ENCODE data around the gene A1BG.
"Not testable (repeated sequence)": the region's sequence is repeated elsewhere in the genome, so short reads cannot be mapped to it uniquely, and the experiment has no call there.

The A1BG gene

GRCh38 chr19:58356766-58357480, 3.6 kb upstream of the A1BG start:
- no peak for DNase-seq

DNA sequence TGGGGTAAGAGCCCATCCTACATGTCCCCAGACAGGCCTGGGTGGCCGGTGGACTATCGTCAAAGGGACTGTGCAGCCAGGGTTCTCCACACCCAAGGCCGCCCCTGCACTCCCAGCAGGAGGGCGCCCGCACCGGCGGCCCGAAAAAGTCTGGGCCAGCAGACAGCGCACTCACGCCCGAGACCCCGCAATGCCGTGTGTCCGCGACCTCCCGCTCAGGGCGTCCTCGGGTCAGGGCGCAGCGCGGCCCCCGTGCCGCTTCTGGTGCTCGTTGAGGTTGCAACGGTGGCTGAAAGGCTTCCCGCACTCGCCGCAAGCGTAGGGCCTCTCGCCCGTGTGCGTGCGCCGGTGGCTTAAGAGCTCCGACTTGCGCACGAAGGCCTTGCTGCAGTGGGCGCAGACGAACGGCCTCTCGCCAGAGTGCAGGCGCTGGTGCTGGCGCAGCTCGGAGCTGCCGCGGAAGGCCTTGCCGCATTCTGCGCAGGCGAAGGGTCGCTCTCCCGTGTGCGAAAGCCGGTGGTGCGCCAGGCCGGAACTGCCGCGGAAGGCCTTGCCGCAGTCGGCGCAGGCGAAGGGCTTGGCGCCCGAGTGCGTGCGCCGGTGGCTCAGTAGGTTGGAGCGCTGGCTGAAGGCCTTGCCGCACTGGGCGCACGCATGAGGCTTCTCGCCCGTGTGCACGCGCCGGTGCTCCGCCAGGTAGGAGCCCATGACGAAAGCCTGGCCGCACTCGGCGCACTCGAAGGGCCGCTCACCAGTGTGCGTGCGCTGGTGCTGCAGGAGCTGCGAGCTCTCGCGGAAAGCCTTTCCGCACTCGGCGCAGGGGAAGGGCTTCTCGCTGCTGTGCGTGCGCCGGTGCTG, 2.8 kb upstream of the A1BG start:
- peak in 2 of 5 donors; percentile 22 to 53 for DNase-seq

- no peak for DNase-seq
Measured at GRCh38 chr19:58355215-58355796, 2.0 kb upstream of the A1BG start.

DNA sequence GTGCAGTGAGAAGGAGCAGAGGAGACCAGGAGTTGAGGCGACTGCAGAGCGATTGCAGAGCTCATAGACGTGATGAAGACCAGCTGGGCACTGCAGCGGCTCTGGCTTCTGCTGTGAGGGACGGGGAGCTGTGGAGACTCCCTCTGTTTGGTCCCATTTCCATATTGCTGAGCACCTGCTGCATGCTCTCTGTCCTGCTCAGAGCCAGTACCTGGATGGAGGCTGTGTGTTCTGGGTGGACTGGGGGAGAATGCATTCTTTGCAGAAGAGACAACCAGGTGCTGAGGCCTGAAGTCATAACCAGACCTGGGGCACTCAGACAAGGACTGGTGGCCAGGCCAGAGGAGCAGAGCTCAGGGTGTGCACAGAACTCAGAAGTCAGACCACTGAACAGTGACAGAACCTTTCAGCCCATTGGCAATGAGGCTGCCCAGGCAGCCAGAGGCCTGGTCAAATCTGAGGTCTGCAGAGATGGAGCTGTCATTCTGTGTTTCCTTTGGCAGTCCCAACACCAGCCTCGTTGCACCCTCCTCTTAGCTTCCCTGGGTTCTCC, 1.3 kb upstream of the A1BG start:
- DNase-seq = no peak

DNA sequence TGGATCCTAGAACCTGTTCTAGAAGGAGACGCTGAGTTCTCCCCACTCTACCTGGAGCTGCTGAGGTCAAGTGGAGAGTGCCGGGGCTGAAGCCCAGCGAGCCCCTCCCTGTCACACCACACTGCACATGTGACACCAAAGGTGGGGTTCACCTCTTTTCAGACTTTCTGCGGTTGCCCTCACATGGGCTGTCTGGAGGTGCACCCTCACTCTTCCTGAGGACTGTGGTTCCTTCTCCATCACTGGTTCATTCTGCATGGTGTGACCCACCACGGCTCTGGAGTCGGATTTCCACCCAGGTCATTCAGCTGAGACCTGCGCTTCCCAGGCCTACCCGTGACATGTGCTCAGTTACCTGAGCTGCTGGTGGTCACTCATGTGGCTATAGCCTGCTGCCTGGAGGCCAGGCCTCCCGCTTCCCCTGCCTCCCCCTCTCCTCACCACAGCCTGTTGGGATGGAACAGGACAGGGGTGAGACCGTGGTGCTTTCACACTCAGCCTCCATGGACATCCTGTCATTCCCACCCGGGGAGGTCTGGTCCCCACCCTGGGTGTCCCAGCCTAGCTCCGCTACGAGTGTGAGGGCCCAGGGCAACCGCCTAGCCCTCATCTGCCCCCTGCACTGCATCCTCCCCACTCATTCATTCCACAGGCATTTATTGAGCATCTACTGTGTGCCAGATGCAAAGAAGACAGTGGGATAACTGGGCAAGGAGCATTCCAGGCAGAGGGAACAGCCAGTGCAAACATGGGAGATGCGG, 605 bp upstream of the A1BG start:
- DNase-seq = no peak

DNA sequence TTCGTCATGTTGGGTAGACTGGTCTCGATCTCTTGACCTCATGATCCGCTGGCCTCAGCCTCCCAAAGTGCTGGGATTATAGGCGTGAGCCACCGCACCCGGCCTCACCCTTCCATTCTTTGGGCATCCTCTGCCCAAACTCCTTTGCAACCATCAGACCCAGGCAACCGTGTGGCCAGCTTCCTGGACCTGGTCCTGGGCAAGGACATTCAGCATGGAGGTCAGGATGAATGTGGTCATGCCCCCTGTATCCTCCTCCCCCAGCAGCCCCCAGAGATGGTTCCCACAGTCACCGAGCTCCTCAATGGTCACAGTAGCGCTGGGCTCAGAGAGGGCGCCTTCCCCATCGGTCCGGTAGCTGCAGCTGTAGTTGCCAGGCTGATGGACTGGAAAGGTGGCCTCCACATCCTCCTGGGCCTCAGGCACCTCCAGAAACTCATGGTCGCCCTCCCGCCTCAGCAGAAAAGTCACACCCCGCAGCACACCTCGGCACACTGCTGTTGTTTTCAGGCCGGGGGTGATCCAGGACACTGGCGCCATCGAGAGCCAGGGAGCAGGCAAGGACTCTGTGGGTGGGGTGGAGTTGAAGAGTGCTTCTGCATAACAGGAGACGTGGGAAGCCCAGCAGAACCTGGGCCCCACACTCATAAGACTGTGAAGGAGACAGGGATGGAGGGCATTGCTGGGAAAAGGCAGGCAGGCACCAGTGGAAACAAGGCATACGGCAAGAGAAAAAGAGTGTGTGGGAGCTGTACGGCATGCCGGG, 1.1 kb downstream of the A1BG start:
- no peak for DNase-seq

DNA sequence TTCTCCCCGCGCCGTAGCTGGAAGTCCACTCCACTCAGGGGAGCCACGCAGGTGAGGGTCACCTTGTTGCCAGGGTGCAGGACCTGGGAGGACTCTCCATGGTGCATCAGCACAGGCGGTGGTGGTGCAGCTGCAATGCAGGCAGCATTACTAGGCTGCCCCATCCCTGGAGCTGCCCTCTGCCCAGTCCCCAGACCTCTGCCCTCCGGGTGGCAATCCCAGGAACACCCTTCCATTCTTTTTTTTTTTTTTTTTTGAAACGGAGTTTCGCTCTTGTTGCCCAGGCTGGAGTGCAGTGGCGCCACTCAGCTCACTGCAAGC, 1.8 kb downstream of the A1BG start:
- no peak for DNase-seq

DNA sequence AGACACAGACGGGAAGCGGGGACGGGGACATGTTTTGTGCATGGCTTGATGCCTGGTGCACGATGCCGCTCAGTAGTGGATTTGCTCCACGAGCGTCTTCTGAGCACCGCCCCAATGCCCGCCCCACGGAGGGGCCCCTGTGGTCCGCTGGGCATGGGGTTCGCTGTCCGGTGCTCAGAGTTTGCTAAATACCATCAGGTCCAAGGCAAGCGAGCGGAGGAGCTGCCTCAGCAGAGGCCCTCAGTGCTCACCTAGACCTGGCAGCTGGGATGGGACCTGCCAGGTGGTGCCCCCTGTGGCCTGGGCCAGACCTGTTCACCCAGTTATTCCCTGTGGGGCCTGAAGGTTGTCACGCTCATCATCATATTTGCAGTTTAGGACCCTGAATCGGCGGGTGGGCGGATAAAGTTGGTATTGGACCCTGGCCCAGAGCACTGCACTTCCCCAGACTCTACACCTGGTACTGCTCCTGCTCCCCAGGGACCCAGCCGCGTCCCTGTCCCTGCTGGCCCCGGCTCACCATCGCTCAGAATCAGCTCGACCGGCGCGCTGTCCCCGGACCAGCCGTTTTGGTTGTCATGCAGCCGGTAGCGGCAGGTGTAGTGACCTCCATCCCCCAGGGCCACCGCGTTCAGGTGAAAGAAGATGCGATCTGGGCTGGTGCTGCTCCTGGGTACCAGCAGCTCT, 2.3 kb downstream of the A1BG start:
- DNase-seq = no peak

DNA sequence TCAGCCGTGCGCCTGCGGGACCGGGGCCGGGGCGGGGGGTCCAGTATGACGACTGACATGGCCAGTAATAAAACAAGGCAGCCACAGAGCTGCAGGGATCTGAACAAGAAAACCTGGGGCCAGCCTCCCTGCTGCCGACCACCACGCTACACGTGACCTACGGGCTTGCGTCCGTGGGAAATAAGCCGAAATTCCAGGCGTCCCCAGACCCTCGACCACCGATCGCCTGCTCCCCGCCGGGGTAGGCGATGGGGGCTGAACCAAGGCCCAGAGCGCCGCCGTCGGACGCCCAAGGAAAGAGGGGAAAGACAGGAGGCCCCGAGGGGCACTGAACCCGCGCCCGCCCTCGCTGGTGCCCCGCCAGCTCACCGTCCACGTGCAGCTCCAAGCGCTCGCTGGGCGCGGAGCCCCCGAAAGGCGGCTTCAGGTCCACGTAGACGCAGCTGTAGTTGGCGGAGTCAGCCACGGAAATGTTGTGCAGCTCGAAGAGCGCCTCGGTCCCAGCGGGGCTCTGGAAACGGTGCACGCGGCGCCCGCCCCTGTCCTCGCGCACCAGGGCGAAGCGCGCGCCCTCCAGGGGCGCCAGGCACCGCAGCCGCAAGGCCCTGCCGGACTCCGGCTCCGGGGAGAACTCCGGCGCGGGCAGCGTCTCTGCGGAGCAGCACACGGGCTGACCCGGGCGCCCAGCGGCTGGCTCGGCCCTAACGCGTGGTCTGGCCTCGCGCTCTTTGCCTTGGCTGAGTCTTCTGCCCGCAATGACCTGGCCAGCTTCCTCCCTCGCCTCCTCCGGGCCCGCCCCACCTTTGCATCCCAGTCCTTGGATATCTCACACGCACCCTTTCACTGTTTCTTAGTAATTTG, 3.1 kb downstream of the A1BG start:
- DNase-seq = no peak

GRCh38 chr19:58349590-58349989, 3.7 kb downstream of the A1BG start:
- DNase-seq = no peak

GRCh38 chr19:58348080-58348479, 5.2 kb downstream of the A1BG start:
- DNase-seq = not testable (repeated sequence)

DNA sequence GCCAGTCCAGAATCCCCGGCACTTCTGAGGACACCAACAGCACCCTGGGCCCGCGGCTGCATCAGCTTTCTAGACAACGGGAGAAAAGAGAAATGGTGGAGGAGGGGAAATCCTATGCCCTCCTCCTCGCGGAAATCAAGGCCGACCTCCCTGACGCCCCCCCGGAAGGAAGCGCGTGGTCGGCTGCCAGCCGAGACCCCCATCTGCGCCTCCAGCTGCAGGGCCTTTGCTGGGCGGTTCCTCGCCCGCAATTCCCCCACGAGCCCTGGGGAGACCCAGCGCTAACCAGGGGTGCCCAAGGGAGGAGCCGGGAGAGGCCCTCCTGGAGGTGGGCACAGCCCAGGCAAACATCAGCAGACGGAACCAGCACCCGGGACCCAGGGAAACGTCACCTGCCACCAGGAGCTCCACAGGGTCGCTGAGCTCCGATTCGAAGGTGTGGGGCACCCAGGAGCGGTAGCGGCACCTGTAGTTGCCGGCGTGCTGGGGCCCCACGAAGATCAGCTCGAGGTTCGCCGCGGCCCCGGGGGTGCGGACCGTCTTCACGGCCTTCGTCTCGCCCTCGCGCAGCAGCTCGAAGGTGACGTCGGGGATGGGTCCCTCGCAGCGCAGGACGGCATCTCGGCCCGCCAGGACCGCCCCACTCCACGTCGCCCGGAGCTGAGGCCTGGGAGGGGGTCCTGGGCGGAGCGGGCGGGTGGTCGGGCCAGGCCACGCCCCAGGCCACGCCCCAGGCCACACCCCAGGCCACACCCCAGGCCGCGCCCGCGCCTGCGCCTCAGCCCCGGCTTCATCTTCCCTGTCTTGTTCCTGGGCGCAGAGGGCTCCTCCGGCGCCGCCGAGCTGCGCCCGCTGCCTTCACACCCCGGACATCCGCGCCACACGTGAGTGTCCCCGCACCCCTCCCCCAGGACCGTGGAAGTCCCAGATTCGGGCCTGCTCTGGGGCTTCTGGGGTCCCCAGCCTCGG, 6.0 kb downstream of the A1BG start:
- peak; percentile 46 to 73 (median 55) for DNase-seq

DNA sequence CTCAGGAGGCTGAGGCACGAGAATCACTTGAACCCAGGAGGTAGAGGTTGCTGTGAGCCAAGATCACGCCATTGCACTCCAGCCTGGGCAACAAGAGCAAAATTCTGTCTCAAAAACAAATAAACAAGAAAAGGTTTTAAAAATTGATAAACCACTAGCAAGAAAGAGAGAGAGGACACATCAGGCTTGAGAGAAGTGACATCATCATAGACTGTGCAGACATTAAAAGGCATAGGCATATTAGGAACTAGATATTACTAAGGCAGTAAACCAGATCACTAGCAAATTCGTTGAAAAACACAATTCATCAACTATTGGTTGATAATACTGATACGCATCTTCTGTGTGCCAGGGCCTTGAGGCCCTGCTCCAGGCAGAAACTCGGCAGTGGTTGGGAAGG, 7.7 kb downstream of the A1BG start:
- DNase-seq = no peak

- no peak for DNase-seq
Measured at GRCh38 chr19:58338825-58339558, 14.3 kb downstream of the A1BG start.

DNA sequence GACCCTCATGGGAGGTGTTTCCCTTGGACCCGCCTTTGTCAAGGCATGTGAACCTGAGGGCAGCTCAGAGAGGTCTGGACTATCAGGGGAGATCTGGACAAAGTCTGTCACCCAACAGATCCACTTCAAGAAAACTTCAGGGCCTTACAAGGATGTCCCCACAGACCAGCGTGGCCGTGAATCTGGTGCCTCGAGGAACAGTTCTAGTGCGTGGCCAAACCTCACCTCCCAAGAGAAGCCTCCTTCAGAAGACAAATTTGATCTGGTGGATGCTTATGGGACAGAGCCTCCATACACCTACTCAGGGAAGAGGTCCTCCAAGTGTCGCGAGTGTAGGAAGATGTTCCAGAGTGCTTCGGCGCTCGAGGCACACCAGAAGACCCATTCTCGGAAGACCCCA, 15.0 kb downstream of the A1BG start:
- DNase-seq = no peak

GRCh38 chr19:58336820-58337219, 16.5 kb downstream of the A1BG start:
- DNase-seq = no peak

DNA sequence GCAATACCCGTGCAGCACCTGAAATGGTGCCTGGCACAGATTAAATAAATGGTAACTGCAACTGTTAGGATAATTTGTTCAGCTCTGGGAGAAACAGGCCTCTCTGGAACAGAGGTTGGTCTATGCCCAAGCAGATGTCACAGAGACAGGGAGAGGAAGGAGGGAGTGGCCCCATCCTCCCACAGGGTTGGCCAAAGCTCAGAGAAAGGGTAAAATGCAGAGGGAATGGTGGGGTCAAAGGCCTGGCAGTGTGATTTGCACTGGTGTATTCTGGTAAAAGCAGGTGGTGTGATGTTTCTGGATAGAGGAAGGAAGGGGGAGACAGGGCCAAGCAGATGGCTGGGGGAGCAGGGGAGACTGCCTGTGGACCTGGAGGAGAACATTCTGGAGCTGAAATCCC, 17.1 kb downstream of the A1BG start:
- DNase-seq = no peak

GRCh38 chr19:58335630-58336029, 17.7 kb downstream of the A1BG start:
- no peak for DNase-seq
